Dermis blood vessel endothelial cell (primary cell): ENCODE results near the gene KRTAP5-10. TPM values are rescaled to one million over a fixed set of nuclear protein-coding genes. Genes with fewer than 3 reads are reported as not detected.
"Not testable (repeated sequence)": the region's sequence is repeated elsewhere in the genome, so short reads cannot be mapped to it uniquely, and the experiment has no call there.

ENCODE experiments used
- DNase-seq: peaks from one replicate; pipeline ENCODE4 v3.0.0; 2010
- total RNA-seq: library from RNA; depleted of rRNA; stranded (reverse); fragments of >200 nt; gene quantifications from 2 replicates; pipeline ENCODE4 v1.2.3, GENCODE V29; 2014

KRTAP5-10 gene
- total RNA-seq, 1 donor from 2014 or later = not detected

DNA sequence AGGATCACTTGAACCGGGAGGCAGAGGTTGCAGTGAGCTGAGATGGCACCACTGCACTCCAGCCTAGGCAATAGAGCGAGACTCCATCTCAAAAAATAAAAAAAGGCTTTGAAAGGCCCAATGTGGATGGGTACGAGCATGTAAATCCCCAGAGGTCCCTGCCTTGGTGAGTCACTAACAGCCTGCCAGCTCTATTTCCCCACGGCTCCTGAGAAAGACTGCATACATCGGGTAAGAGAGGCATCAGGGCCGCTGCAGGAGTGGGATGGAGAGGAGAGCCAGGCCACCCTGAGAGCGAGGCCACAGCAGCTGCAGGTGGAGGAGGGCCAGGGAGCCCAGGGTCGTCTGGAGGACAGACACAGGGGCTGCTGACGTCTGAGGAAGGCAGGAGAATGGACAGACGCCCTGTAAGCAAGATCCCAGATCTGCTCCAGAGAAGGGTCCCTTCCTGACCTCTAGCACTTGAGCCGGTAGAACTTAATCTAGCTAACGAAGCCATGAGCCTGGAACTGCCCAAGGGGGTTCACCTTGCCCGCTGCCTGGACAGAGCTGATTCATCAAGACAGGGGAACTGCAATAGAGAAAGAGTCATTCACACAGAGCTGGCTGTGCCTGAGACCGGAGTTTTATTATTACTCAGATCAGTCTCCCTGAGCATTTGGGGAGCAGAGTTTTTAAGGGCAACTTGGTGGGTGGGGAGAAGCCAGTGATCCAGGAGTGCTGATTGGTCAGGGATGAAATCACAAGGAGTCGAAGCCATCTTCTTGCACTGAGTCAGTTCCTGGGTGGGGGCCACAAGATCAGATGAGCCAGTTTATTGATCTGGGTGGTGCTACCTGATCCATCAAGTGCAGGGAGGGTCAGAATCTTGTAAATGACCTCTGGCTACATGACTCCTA is 22.2 kb upstream of the KRTAP5-10 start:
- DNase-seq = no peak

DNA sequence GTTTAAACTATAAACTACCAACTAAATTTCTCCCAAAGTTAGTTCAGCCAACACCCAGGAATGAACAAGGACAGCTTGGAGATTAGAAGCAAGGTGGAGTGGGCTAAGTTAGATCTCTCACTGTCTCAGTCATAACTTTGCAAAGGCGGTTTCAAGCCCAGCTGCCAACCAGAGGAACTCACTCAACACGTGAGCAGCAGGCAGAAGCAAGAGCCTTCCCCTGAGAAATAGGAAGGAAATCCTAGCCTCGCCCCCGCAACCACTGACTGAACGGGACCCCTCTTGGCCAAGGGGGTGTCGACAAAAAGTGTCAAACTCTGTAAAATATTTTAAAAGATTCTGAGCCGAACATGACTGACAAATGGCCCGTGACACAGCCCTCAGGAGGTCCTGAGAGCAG is 21.5 kb upstream of the KRTAP5-10 start:
- no peak for DNase-seq

DNA sequence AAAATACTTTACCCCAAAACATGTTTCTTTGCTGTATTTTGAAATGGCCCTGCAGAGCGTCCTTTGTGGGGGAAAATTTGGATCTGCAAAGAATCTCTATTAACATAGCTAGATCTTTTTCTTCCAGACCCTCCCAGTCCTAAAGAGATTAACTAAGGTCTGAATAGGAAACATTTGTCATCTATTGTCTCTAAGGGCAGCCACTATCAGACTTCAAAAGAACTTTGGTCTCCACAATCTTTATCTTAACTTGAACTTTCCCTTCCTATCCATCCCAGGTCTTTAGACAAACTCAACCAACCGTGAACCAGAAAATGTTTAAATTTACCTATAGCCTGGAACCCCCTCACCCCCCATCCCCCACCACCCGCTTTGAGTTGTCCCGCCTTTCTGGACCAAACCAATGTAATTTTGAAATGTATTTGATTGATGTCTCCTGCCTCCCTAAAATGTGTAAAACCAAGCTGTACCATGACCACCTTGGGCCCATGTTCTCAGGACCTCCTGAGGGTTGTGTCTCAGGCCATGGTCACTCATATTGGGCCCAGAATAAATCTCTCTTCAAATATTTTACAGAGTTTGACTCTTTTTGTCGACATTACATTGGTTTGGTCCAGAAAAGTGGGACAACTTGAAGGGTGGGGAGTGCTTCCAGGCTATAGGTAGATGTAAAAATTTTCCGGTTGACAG is 20.7 kb upstream of the KRTAP5-10 start:
- no peak for DNase-seq

DNA sequence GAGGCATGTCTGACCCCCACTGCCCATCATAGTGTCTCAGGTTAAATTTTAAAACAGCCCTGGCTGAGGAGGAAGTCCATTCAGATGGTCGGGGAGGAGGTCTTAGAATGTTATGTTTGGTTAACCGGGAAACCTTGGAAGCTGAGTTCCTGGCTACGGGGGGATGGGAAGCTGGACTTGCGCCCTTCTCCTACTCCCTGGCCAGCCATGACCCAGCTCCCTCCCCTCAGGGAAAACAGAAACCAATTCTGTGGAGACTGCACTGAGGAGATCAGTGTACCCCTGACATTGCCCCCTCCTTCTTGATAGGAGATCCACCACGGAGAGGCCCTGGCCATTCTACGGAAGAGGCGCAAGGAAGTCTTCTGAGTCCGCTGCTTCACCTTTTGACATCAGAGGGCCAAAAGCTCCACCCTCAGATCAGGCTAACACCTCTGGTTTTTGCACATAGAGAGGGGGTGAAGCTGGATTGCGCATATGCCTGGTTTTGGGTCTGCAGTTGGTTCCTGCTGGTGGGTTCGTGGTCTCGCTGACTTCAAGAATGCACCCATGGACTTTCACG is 19.9 kb upstream of the KRTAP5-10 start:
- DNase-seq = no peak

DNA sequence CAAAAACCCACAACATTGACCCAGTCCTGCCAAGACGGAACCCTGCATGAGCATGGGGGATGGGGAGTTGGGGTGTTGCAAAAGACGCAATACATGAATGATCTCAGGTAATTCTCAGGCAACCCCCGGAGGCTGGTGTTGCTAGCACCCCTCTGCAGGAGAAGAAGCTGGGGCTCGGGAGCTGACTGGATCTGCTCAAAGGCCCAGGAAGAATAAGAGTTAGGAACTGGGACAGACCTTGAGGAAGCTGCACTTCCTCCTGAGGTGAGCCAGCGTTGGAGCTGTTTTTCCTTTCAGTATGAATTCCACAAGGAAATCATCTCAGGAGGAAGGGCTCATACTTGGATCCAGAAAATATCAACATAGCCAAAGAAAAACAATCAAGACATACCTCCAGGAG is 17.2 kb upstream of the KRTAP5-10 start, which contains the start of gene KRTAP5-9:
TSS of gene KRTAP5-9 (plus strand) at position 301 of the 400 bp plus-strand sequence. CDS start 238 bp downstream, outside the sequence.
- no peak for DNase-seq

DNA sequence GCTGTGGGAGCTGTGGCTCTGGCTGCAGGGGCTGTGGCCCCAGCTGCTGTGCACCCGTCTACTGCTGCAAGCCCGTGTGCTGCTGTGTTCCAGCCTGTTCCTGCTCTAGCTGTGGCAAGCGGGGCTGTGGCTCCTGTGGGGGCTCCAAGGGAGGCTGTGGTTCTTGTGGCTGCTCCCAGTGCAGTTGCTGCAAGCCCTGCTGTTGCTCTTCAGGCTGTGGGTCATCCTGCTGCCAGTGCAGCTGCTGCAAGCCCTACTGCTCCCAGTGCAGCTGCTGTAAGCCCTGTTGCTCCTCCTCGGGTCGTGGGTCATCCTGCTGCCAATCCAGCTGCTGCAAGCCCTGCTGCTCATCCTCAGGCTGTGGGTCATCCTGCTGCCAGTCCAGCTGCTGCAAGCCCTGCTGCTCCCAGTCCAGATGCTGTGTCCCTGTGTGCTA is 16.6 kb upstream of the KRTAP5-10 start:
- no peak for DNase-seq

DNA sequence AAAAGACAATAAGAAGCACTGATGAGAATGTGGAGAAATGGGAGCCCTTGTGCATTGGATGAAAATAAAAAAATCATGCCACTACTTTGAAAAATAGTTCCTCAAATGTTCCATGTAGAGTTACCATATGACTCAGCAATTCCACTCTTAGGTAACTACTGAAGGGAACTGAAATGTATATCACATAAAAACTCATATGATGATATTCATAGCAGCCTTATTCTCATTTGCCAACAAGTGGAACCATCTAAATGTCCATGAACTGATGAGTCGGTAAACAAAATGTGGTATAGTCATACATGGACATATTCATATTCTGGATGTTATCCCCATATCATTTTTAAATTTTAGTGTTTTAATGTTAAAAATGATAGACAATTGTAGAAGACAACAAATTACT is 13.7 kb upstream of the KRTAP5-10 start:
- DNase-seq = no peak

DNA sequence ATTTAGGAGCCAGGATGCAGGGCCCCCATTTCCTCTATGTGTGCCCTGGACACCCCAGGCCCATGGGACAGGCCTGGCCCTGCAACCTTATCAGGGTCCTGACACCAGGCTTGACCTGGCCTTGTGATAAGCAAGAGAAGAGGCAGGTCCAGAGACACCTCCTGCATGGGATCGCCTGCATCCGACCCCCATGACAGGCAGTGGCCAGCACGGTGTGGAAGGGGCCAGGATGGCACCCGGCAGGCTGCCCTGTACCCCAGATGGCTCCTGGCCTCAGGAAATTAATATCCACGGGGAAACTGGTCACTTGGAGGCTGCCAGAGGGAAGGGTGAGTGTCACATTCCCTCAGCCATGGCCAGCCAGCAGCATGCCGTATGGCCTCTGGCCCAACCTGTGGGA is 10.4 kb upstream of the KRTAP5-10 start:
- no peak for DNase-seq

DNA sequence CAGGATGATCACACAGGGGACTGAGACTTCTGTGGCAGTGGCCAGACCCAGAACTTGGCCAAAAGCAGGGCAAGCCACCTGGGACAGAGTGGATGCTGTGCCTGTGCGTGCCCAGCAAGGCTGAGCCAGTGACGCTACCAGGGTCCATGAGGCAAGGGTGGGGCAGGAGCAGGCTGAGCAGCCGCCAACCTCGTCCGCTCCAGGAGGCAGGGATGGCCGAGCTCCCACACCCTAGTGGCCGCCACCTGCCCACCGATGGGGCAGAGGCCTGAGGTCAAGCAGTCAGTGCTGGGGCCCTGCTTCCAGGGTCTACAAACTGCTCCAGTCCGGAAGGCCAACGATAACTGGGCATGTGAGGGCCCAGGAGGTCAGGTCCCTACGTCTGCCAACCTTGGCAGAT is 9.9 kb upstream of the KRTAP5-10 start:
- DNase-seq = no peak

DNA sequence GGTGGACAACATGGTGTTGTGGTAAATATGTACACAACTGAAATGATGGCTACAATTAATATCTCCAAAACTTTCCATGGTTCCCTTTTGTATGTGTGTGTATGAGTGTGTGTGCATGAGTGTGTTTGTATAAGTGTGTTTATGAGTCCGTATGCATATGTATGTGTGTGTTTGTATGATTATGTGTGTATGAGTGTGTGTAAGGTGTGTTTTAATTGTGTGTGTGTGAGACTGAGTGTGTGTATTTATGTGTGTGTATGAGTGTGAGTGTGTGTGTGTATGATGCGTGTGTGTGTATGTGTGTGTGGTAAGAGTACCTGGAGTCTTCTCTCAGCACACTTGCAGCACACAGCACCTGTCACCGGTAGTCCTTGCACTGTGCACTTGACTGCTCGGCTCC is 9.3 kb upstream of the KRTAP5-10 start:
- no peak for DNase-seq

DNA sequence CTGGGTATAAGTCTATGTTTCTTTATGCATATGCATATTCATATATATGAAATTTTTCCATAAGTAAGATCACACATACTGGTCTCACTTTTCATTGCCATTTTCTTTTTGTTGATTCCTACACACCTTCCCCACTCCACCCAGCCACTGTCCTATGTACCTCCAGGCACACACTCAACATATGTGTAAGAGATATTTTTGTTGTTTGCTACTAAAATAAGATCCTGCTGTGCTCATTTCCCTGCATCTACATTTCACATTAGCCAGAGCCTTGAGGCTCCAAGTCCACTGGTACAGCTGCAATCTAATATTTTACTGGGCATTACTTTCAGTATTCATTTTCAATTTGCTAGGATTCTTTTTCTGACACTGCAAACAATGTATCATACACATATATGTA is 8.1 kb upstream of the KRTAP5-10 start:
- DNase-seq = no peak

DNA sequence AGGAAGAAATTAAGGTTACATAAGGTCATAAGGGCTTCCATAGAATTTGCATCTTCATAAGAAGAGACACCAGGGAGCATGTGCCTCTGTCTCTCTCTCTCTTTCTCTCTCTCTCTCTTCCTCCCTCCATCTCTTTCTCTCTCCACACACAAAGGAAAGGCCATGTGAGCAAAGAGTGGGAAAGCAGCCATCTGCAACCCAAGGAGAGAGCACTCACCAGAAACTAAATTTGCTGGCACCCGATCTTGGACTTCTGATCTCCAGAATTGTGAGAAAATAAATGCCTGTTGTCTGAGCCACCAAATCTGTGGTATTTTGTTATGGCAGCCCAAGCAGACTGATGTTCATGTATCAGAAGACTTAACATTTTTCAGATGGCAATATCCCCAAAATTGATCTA is 6.4 kb upstream of the KRTAP5-10 start:
- no peak for DNase-seq

DNA sequence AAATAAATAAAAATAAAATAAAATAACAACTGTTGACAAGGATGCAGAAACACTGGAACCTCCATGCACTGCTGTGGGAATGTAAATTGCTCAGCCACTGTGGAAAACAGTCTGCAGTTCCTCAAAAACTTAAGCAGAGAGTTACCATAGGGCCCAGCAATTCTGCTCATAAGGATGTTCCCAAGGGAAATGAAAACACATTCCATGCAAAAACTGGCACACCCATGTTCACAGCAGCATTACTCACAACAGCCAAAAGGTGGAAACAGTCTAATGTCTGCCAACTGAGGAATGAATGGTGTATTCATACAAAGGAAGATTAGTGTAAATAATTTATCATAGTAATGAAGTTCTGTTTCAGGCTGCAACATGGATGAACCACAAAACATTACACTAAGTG is 3.2 kb upstream of the KRTAP5-10 start:
- DNase-seq = no peak

DNA sequence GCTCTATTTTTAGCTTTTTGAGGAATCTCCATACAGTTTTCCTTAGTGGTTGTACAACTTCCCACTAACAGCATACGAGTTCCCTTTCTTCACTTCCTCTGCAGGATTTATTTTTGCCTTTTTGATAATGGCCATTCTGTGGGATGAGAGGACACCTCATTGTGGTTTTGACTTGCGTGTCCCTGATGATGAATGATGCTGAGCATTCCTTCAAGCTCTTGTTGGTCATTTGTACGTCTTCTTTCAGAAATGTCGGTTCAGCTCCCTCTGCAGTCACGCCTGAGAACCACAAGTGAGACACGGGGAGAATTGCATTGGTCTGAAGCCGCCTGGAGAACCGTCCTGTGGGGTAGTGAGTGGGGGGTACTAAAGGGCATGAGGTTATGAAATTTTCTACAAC is 2.0 kb upstream of the KRTAP5-10 start:
- peak; percentile 81 for DNase-seq

DNA sequence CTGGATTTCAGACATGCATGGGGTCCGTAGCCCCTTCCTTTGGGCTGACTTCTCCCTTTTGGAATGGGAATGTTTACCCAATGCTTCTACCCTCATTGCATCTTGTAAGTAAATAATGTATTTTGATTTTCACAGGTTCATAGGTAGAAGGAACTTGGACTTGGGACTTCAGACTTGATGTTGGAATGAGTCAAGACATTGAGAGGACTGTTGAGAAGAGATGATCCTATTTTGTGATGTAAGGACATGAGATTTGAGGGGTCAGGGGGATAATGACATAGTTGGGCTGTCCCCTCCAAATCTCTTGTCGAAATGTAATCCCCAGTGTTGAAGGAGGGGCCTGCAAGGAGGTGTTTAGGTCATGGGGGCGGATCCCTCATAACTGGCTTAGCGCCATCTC is 933 bp upstream of the KRTAP5-10 start:
- DNase-seq = no peak

DNA sequence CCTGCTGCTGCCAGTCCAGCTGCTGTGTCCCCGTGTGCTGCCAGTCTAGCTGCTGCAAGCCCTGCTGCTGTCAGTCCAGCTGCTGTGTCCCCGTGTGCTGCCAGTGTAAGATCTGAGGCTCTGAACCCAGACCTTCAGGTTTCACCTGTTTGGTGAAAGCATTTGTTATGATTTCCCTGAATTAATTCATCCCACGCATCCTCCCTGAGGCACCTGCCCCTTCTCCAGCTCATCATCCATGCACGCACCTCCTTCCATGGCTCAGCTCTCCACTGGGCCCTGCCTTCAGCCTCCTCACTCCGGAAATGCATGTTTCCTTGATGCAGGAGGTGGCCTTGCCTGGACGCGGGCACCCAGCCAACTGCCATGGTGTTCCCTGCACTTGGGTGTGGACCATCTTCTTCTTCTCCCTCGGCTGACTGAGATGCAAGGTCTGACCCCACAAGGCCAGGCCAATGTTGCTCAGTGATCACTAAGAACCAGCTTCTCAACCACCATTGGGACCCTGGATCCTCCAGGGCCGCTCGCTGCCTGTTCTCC is 788 bp downstream of the KRTAP5-10 start:
- peak; percentile 17 for DNase-seq

DNA sequence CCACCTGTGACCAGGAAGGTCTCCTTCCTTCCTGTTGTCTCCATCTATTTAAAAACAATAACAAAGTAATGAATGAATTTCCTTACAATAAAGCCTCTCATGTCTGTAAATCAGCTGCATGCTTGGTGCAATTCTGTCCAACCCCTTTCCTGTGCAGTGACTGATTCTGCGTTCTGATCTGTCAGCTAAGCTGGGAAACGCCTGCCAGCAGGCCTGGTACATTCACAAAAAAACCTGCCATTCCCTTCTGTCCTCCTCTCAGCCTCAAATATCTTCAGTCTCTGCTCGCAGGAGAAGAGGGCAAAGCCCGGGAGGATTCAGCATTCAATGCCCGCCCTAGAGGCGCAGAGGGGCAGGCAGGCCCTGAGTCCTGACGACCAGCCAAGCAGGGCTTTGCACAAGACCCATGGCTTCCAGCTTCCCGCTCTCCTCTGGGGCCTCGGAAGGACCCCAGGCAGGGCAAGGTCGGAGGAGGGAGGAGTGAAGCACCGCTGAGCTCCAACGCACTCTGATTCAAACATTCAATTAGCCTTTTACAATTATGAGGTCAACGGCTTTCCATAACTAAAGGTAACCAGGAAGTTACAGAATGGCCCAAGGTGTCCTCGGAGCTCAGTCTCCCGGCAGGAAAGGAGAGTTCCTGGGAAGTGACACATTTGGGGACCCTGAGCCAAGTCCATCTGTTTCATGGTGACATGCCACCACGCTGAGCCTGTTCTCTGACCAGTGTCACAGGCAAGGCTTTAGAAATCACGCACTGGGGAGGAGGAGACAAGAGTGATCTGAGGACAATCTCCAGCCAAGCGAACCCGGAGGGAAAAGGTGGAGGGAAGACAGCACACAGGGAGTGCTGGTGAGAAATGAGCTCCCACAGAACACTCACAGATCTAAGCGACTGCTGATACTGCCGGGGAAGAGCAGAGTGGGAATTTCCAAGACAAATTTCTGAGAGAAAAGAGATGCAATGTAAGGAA is 1.6 kb downstream of the KRTAP5-10 start:
- DNase-seq = not testable (repeated sequence)

DNA sequence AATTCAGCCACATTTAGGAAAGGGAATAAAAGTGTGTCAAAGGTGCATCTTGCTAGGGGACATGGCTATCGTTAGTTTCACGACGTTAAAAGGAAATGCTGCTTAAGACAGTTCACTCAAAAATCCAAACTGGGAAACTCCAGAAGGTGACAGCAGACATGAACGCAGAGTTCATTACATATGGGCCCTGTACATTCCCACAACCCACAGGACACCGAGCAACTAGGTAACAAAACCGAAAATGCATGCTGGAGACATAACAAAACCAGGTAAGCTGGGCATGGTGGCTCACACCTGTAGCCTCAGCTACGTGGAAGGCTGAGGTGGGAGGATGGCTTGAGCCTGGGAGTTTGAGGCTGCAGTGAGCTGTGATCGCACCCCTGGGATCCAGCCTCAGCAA is 2.3 kb downstream of the KRTAP5-10 start:
- not testable (repeated sequence) for DNase-seq

DNA sequence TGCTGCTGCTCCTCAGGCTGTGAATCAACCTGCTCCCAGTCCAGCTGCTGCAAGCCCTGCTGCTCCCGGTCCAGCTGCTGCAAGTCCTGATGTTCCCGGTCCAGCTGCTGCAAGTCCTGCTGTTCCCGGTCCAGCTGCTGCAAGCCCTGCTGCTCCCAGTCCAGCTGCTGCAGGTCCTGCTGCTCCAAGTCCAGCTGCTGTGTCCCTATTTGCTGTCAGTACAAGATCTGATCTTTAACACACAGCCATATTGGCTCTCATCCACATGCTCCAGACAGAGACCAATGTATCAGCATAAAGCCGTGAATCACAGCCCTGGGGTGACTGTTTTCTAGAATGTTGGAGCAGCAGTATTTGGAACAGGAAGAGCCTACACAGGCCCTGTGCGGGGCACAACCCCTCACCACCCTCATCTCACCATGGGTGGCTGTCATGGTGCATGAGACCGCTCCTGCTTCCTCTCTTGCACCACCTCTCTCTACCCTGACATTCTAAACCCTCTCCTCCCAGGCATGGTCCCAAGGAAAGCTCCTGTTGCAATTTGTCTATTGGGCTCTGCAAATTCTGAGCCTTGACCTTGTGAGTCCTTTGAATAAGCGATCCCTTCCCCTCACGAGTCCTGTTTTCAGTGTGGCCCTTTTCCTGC is 3.5 kb downstream of the KRTAP5-10 start:
- no peak for DNase-seq

DNA sequence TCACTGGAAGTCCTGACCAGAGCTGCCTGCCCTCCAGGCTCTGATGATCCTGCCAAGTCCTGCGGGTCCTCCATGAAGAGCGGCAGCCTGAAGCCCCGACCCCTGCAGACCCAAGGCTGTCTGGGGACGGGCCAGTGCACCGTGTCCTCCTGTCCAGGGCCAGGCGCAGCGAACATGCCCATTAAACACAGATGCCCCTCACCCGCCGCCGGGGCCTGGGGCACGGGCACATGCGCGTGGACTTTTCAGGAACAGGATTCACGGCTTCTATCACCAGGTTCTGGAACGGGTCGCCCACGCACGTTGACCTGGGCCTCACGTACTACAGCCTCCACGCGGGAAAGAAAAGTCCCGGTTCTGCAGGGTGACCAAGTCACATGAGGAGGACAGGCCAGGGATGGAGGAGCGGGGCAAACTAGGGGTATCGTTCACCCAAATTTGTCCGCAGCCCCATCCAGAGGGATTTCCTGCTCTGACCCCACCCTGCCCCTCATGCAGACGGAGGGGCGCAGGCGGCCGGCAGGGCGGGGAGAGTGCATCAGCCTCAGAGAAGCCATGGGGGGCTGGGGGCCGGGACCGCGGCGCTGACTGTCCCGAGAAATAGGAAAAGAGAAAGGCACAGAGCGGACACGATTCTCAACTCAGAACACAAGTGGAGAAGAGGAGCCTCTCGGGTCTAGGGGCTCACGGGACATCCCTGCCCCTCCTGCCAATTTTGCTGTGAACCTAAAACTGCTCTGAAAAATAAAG is 5.9 kb downstream of the KRTAP5-10 start:
- not testable (repeated sequence) for DNase-seq

DNA sequence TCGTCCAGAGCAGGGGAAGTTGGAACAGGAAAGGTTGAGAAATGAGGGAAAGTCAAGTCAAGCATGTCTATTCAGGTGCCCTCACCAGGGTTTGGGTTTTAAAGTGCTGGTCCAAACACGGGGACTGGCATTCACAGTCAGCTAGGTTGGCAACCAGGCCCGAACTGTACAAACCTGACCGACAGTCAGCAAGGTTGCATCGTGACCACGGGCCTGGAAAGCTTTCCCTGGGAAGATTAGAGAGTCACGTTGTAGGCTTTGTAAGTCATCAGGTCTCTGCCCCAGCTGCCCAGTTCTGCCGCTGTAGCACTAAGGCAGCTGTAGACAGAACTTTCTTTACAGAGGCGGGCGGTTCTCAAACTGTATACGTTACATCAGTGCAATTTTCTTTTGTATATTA is 7.4 kb downstream of the KRTAP5-10 start:
- no peak for DNase-seq
